C1 segment of cervical spinal cord (tissue), 14 donors: ENCODE measurements around the gene SIAH2.
"Not testable (repeated sequence)": the region's sequence is repeated elsewhere in the genome, so short reads cannot be mapped to it uniquely, and the experiment has no call there.

ENCODE experiments used
- DNase-seq, 14 donors: peaks; one replicate each; lab custom pipeline; 2025; lab: John Stamatoyannopoulos, UW

SIAH2 gene, protein sequence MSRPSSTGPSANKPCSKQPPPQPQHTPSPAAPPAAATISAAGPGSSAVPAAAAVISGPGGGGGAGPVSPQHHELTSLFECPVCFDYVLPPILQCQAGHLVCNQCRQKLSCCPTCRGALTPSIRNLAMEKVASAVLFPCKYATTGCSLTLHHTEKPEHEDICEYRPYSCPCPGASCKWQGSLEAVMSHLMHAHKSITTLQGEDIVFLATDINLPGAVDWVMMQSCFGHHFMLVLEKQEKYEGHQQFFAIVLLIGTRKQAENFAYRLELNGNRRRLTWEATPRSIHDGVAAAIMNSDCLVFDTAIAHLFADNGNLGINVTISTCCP

DNA sequence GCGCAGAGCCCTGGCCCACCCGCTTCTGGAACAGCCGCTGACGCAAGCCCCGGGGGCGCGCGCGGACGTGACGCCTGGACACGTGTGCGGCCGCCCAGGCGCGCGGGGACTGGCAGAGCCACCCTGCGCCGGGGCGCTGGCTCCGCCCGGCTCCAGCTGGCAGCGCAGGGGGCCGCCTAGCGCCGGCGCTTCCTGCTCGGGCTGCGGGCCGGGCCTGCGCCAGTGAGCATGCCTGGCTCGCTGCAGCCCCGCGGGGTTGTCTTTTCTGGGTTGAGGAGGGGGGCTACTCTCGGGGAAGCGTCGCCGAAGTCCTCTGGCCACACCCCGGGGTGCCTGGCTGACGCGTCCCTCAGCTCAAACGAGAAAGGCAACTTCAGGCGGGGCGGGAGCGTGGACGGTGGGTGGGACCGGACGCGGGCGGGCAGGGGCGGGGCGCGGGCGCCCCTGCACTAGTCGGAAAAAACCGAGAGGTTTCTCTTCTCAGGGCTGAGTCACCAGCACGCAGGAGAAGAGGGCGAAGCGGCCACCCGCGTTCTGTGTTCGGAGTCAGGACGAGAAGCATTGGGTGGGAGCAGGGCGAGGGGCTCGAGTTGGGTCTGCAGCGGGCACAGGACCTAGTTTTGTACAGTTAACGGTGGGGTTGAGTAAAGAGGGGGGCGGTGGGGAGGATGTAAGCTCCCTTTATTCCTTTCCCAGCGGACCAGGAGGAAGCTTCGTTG lies at the start of gene SIAH2:
Gene SIAH2 (minus strand): TSS at position 48 of the 719 bp plus-strand sequence. CDS start 320 bp downstream, outside the sequence.
- DNase-seq: peak; percentile 51 to 99 (median 97)

DNA sequence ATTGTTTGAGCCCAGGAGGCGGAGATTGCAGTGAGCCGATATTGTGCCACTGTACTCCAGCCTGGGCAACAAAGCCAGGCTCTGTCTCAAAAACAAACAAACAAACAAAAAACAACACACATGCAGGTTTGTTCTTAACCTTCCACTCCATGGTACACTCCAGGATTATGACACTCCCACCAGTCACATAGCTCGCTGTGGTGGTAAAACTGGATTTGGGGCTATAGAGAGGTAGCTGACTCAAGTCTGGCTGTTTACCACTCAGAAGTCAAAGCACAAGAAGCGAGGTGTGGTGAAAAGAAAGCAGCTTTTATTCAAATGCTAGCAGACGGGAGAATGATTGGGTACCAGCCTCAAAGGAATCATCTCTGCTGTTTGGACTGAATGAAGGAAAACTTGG lies 49.0 kb upstream of the SIAH2 start:
- no peak for DNase-seq

DNA sequence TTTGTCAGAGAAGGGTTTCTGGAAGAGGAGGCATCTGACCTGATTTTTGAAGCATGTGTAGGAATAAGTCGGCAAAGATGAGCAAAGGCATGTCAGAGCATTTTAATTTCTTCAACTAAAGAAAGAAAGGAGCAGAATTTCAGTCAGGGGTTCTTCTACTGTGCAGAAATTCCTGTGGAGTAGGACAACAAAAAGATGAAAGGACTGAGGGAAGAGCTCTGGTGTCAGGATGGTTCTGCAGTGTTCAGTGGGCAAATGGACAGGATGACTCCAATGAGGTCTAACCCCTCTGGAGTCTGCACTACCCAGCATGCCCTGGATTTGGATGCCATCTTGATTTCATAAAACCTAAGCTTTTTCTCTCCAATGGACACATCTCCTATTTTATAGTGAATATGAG lies 47.7 kb upstream of the SIAH2 start:
- no peak for DNase-seq

DNA sequence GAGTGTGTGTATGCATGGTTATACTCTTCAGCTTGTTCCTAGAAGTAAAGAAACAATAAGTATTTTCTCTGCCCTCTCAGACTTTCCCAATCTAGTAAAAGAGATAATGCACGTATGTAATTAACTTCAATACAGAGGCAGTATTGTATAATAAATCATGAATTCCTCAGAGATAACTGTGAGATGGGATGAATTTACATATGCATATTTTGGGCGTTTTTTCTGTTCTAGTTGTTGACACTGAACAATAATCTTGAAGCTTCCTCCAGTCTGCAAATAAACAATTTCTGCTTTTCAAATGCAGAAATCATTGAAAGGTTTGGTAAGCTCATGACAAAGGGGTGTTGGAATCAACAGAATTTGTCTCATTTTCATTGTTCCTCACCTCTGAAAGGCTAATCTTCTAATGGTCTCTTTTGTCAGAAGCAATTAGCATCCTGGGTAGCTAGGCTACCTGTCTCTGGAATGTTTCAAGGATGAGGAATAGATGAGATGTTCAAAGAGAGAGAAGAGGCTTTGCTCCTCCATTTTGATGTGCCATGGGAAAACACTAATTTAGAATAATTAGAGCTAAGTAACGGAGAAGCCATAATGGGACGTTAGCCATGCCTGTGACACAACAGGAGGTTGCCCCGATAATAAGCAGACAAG lies 43.3 kb upstream of the SIAH2 start:
- no peak for DNase-seq

DNA sequence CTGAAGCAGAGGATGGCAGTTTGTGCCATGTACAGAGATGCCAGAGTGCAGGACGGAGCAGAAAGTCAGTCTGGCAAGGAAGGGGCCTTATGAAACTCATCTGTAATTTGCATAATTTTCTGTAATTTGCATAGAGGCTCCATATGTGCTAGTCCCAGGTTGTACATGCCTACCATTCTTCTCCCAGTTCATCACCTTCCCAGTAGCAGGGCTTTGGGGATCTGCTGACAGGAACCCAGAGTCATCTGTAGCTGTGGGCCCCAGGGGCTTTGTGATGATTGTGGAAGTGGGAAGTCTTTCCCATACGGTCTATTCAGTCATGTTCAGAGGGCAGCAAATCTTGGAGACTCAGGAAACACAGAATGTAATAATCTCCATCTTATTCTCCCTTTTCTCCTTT lies 42.4 kb upstream of the SIAH2 start:
- DNase-seq: no peak

DNA sequence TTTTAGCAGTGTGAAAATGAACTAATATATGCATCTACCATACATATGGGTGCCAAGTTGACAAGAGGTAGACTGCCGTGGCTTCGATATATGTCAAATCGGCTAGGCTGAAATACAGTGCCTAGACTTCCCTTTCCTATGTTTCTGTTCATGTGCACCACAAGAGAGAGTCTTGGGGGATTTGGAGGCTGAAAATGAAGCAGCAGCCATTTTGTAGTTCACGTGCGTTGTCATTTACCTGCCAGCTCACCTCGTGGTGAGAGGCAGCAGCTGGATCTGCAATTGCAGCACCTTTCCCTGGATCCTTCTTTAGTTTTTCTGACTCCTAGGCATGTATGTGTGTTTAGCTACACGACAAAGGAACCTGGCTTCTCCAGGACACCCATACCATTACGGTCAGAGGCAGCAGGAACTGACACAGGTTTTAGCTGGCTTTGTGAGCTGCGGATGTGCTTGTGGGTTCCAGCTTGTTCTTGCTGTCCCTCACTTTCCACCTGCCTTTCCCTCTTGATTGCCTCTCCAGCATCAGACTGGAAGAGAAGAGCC lies 40.5 kb upstream of the SIAH2 start:
- DNase-seq: no peak

DNA sequence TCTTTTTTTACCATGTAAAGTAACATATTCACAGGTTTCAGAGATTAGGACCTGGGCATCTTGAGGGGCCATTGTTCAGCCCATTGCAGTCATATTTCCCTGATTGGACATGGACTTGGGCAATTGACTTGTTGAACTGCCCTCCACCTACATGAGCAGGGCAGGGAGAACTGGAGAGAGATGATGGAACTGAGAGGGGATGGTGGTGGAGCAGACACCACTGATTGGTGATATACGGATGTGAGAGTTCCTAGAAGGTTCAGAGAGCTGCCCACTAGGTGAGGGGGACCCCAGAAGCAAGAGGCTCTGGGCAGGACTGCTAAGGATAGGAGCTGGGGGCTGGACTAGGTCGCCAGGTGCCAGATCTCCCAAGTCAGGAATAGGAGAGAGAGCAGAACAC lies 37.8 kb upstream of the SIAH2 start:
- no peak for DNase-seq

DNA sequence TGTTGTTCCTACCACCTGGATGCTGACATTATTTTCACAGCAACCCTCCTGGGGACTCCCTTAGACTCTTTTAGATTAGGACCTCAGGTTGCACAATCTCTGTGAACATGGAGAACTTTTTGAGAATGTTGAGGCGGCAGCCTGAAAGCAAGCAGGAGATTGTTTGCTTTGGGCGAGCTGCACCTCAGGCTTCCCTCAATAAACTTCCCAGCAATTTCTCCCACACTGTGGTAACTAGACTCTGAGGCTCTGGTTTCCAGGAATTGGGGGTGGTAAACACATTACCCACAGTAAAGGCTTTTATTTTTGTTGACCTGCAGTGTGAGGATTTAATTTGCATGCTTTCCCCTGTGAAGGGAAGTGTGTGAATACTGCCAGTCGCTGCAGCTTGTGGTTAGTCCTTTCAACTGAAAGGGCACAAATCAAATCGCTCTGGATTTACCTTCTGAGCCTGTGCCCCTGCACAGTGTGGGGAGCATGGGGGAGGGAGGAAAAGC lies 35.2 kb upstream of the SIAH2 start:
- DNase-seq: no peak

DNA sequence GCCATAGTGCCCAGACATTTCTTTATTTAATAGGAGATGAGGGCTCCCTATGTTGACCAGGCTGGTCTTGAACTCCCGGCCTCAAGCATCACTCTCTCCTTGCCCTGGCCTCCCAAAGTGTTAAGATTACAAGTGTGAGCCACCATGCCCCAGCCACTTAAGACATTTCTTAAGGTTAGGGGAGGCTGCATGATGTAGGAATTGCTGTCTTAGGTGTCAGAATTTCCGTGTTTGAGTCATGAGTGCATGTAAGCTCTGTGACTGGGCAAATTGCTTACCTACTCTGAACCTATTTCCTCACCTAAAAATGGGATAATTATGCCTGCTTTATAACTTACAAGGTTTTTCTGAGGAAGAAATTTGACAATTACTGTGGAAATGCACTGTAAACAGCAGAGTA lies 34.2 kb upstream of the SIAH2 start:
- DNase-seq: no peak

DNA sequence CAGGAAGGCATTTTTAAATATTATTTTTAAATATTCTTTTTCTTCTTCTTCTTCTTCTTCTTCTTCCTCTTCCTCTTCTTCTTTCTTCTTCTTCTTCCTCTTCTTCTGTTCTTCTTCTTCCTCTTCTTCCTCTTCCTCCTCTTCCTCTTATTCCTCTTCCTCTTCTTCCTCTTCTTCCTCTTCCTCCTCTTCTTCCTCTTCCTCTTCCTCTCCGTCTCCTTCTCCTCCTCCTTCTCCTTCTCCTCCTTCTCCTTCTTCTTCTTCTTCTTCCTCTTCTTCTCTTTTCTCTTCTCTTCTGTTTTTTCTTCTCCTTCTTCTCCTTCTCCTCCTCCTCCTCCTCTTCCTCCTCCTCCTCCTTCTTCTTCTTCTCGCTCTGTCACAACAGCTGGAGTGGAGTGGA lies 33.6 kb upstream of the SIAH2 start:
- not testable (repeated sequence) for DNase-seq

DNA sequence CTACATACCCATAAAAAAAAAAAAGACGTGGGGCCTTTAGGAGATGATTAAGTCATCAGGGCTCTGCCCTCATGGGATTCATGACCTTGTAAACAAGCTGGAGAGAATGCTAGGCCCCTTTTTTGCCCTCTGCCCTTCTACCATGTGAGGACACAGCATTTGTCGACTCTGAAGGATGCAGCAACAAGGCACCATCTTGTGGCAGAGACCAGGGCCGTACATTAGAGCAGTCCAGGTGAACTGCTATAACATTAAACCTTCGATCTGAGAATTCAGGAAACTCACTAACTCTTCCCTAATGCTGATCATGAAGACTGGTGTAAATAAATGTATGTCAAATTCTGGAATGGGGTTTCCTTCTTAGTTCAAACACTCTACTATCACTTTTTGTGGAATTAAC lies 30.7 kb upstream of the SIAH2 start:
- DNase-seq: no peak

DNA sequence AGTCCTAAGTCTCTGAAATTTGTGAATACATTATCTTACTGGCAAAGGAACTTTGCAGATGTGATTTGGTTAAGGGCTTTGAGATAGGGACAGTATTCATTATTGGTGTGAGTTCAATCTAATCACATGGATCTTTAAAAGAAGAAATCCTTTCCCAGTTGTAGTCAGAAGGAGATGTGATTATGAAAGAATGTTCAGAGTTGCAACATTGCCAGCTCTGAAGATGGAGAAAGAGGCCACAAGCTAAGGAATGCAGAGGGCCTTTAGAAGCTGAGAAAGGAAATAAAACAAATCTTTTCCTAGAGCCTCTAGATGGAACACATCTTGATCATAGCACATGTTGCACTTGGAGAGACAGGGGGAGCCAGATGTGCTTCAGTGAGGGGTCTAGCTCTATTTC lies 27.7 kb upstream of the SIAH2 start:
- no peak for DNase-seq

DNA sequence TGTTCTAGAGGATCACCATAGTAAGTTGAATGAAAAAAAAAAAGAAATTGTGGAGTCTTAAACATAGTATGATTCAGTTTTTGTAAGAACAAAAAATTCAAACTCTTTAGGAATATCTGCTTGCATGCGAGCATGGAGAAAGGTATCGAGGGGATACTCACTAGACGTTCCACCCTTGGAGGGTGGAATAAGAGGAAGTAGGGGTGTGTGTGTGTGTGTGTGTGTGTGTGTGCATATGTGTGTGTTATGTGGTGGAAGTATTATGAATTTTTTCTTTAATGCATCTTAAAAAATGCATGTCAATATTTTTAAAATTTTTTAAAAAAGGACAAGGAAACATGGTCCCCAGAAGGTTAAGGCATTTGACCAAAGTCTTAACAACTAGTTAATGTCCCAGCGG lies 26.5 kb upstream of the SIAH2 start:
- no peak for DNase-seq

DNA sequence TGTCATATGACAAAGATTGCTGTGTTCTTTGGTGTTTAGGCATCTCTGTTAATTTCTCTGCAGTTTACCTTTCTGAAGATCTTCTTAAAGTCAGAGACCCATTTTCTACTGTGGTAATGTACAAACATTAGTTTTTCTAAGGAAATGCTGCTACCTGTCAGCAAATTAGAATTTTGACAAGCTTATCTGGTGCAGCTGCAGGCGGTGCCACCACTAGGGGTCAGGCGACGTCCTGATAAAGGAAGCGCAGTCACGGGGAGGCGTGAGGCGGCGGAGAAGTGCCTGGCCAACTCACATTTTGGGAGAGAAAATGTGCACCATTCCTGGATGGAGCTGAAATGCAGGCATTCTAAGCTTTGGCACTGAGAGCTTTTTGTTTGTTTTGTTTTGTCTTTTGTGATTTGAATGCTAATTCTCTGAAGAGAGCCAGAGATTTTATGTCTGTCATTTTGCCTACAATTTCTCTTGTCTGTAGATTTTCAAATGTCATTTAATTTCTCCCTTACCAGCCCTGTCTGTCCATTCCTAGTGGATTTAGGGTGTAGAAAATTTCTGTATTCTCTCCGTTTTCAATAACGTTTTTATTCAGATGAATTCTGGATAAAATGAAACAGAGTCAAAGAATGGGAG lies 24.9 kb upstream of the SIAH2 start:
- DNase-seq: peak in 12 of 14 donors; percentile 3 to 67 (median 50)

DNA sequence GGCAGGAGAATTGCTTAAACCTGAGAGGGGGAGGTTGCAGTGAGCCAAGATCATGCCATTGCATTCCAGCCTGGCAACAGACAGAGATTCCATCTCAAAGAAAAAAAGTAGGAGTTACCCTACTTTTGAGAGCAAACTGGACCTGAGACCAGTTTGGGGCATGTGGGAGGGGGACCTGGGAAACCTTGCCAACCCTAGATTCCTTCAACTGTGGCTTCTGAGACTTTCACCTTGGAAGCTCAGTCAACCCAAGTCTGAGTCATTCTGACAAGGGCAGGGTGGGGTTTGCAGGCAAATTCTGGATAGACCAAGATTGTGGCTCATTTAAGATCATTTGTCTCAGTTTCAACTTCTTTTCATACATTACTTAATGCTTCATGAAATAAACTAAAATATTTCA lies 23.8 kb upstream of the SIAH2 start:
- no peak for DNase-seq

DNA sequence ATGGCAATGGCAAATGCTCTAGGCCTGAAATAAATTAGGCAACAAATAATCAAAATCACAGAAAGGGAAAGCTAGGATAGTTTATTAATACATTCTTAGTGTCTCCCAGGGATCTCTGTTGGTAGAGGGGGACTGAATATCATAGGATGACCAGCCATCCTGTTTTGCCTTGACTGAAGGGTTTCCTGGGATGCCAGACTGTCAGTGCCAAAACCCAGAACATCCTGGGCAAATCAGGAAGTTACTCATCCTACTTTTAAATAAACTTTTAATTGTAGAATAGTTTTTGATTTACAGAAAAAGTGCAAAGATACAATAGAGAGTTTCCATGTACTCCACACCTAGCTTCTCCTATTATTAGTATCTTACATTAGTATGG lies 21.8 kb upstream of the SIAH2 start:
- DNase-seq: no peak

DNA sequence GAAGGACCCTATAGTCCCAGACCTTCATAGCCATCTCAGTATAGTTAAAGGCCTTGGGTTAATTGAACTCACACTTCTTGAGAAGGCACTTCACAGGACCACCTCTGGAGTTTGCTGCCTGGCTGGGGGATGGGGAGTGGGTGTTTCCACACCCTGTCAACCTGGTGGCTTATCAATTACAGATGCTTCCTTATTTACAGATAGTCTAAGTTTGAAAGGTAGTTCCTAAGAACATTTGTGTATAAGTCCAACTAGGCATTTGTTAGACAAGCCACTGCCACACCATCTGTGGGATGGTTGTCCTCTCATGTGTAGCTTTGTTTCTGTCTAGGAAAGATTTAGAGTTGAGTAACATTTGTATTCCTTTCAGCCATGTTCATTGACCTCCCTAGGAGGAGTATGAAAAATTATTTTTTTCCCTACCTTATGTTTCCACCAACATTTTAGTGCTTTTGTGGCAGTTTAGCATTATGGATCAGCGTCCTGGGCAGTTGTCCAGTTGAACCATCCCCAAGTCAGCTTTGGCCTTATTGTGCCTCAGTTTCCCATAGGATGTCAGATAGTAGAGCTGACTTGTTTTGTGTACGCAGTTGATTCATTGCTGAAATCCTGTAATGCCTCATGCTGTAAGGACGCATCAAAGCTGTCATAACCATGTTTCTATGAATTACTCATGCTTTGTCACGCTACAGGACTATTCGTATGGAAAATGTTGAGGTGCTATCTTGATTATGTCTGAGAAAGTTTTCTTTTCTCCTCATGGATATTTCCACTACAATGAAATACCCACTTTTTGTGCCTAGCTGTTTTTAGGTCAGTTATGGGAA lies 21.2 kb upstream of the SIAH2 start:
- DNase-seq: no peak

DNA sequence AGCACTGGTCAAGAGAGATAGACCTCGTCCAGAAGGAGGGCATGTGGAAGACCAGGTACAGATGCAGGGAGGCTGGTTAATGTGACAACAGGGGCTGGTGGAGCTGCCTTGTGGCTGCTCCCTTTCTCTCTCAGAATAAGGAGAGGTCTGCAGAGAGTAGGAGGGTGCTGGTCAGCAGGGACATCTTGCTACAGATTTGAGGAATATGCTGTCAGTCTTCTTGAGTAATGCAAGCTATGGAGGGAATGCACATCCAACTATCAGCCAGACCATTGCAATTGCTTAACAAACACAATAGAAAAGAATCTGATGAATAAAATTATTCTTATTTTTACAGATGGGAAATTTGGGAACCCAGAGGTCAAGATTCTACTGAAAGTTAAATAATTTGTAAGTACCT lies 20.3 kb upstream of the SIAH2 start:
- no peak for DNase-seq

DNA sequence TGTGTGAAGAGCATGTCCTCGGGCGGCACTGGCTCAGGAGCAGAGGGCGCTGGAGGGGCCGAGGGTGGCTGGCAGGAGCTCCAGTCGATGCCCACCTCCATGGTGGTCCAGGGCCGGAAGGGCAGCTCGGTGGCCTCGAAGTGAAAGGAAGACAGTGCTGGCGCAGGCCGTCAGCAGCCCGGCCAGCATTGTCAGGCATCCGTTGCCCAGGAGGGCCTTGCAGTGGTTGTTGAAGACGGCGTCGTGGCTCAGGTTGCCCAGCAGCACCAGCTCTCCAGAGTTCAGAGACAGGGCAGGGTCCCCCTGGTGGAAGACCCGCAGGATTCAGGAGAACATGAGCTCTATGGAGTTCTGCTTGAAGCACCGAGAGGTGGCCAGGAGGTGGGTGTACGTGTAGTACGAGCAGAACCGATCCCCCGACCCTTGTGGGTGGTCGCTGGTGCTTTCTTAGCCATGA lies 16.5 kb upstream of the SIAH2 start:
- DNase-seq: no peak

DNA sequence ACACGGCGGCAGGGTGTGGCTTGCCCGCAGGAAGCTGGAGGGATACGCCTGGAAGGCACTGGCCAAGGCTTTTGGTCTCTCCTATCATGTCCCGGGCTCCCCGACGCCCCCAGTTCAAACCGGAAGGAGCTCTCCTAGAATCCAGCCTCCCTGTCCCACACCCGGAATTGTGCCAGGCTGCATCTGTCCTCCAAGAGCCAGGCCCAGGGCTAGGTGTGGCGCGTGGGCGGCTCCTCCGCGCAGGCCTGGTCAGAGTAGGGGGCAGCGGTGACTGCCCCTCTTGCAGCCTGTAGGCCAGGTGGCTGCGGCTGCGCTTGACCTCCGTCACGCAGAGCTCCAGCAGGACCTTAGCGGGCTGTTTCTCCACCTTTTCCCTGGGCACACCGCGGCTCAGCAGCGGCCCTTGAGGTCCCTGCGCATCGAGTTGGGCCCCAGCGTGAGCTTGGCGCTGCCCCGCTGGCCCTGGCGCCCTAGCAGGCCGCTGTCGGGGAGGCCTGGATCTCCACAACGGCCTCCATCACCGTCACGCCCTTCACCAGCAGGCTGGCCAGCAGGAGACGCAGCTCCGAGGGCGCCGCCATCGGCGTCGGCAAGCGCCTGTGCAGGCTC lies 15.9 kb upstream of the SIAH2 start:
- DNase-seq: no peak
